ENCODE results near the gene KLF16.

The KLF16 gene

DNA sequence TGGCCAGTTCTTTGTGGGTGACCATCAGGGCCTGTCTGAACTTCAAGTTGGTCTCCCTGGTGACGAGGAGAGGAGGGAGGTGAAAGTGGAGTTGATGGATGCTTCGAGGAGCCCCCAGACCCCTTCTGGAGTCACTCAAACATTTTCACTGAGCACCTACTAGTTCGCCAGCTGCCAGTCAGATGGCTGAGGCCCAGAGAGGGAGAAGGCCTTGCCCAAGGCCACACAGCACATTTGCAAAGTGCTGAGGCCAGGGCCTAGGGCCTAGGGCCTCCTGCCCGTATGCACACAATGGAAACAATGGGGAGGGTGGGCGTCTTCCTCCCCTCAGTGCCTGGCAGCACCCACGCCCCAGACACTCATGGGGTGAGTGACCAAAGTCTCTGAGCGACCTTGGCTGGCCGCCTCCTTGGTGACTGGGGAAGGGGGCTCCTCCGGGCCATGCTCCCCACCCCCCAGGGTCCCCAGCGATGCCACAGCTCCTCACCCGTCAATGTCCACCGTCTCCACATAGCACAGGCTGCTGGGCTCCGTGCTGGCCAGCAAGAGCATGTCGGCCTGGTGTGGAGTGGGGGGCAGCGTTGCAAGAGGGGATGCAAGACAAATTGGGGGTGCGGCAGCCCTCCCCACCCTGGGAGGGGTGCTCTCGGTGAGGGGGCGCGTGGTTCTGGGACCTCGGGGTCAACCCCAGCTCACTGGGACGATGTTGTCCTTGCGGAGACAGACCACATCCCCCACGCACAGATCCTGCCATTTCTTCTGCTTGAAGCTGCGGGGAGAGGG, 57.8 kb downstream of the KLF16 start:
- no peak for DNase-seq

DNA sequence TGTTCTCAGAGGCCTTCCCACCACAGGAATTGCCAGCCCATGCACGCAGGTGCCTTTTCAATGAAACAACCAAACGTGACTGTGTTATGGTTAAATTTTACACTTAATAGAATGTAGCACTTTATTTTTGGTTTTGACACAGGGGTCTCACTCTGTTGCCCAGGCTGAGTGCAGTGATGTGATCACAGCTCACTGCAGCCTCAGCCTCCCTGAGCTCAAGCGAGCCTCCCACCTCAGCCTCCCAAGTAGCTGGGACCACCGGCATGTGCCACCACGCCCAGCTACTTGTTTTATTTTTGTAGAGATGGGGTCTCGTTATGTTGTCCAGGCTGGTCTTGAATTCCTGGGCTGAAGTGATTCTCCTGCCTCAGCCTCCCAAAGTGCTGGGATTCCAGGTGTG, 58.5 kb downstream of the KLF16 start:
- no peak for DNase-seq

Data from activated T-cell treated with anti-CD3 and anti-CD28 coated beads, Interleukin-2, amount 50 U/mL, for 1 hour (primary cell).